Measurements from ENCODE around the gene CRYBG1. TPM values are rescaled to one million over a fixed set of nuclear protein-coding genes. Genes with fewer than 3 reads are reported as not detected.

The CRYBG1 gene
- polyA plus RNA-seq, 1 donor (not counting 4 experiments of a cell fraction or from before 2014, with no cell fraction given) = 54.7 TPM

GRCh38 chr6:106508277-106508676 lies 147.8 kb downstream of the CRYBG1 start:
- Histone ChIP-seq H3K4me3 (ENCODE audit: control insufficient read depth in 2 of 3, extremely low read depth in 1 of 3, insufficient read depth in 2 of 3, low read depth in 1 of 3, low read length in 3 of 3) (no peak overlapping the region), H3K4me2 (ENCODE audit: control insufficient read depth, extremely low read depth, insufficient read depth, low read depth, low read length) (no peak overlapping the region), H3K4me1 (ENCODE audit: control insufficient read depth, extremely low read depth, insufficient read depth, low read length) (peaks cover 15% of the 10 kb centered on the region), H3K79me2 (ENCODE audit: control insufficient read depth, insufficient read depth, low read length) (peaks cover 16% of the 10 kb centered on the region), H4K20me1 (ENCODE audit: control insufficient read depth, extremely low read depth, insufficient read depth, low read length) (no peaks in the 10 kb centered on the region), H3K27me3 (ENCODE audit: control insufficient read depth, extremely low read depth, insufficient read depth, low read length) (no peaks in the 10 kb centered on the region), H3K36me3 (ENCODE audit: control insufficient read depth in 2 of 2, extremely low read depth in 1 of 2, insufficient read depth in 2 of 2, low read length in 2 of 2) (no peaks in the 10 kb centered on the region), H3K9me1 (ENCODE audit: control insufficient read depth, extremely low read depth, insufficient read depth, low read length) (no peaks in the 10 kb centered on the region), H2AFZ (ENCODE audit: control insufficient read depth, low read length) (no peak overlapping the region), H3K27ac (ENCODE audit: control insufficient read depth, insufficient read depth, low read length) (no peak overlapping the region), H3K9ac (ENCODE audit: control insufficient read depth, extremely low read depth, insufficient read depth, low read length) (no peak overlapping the region), H3K9me3 (ENCODE audit: control insufficient read depth, low read depth, low read length) (no peaks in the 10 kb centered on the region)
- no peak for DNase-seq (ENCODE audit: low read depth, low spot score)
- no peak for FAIRE-seq
- no peak for TF ChIP-seq EZH2 (IDR thresholded peaks at IDR 0.05; ENCODE audit: low read length)
- TF ChIP-seq, protein P1, sequence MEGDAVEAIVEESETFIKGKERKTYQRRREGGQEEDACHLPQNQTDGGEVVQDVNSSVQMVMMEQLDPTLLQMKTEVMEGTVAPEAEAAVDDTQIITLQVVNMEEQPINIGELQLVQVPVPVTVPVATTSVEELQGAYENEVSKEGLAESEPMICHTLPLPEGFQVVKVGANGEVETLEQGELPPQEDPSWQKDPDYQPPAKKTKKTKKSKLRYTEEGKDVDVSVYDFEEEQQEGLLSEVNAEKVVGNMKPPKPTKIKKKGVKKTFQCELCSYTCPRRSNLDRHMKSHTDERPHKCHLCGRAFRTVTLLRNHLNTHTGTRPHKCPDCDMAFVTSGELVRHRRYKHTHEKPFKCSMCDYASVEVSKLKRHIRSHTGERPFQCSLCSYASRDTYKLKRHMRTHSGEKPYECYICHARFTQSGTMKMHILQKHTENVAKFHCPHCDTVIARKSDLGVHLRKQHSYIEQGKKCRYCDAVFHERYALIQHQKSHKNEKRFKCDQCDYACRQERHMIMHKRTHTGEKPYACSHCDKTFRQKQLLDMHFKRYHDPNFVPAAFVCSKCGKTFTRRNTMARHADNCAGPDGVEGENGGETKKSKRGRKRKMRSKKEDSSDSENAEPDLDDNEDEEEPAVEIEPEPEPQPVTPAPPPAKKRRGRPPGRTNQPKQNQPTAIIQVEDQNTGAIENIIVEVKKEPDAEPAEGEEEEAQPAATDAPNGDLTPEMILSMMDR (optimal IDR thresholded peaks at IDR 0.05 in 1 of 3, IDR thresholded peaks at IDR 0.05 in 1 of 3, conservative IDR thresholded peaks at IDR 0.05 in 1 of 3; ENCODE audit: extremely low read depth in 1 of 3, insufficient read depth in 2 of 3, low read length in 3 of 3) = no peak
- dilution Hi-C loops (cut with MboI; ENCODE audit: extremely low pct_ligation_motif_present, low sequenced_read_pairs) = no loop called here

DNA sequence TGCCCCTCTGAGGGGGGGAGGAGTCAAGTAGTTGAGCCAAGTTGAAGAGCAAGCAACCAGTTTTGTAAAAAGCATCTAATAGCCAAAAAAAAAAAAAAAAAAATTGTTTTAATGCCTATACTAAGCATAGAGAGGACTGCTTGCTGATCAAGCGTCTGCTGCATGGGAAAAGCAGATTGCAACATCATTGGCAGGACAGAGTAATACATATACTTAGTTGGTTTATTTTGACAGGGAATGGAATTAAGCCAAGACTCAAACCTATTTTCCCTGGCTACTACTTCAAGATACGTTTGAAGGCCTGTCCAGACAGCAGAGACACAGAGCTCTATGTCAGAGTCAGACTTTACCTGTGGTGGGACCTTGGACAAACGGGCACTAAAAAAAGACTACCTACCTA lies 148.3 kb downstream of the CRYBG1 start:
- TF ChIP-seq EZH2 (IDR thresholded peaks at IDR 0.05; ENCODE audit: low read length) = no peak
- TF ChIP-seq, protein P1 (optimal IDR thresholded peaks at IDR 0.05 in 1 of 3, IDR thresholded peaks at IDR 0.05 in 1 of 3, conservative IDR thresholded peaks at IDR 0.05 in 1 of 3; ENCODE audit: extremely low read depth in 1 of 3, insufficient read depth in 2 of 3, low read length in 3 of 3) = no peak
- no peak for DNase-seq (ENCODE audit: low read depth, low spot score)
- Histone ChIP-seq H3K4me1 (ENCODE audit: control insufficient read depth, extremely low read depth, insufficient read depth, low read length) (peaks cover 15% of the 10 kb centered on the region), H3K9me1 (ENCODE audit: control insufficient read depth, extremely low read depth, insufficient read depth, low read length) (no peaks in the 10 kb centered on the region), H2AFZ (ENCODE audit: control insufficient read depth, low read length) (no peak overlapping the region), H3K27me3 (ENCODE audit: control insufficient read depth, extremely low read depth, insufficient read depth, low read length) (no peaks in the 10 kb centered on the region), H4K20me1 (ENCODE audit: control insufficient read depth, extremely low read depth, insufficient read depth, low read length) (no peaks in the 10 kb centered on the region), H3K4me2 (ENCODE audit: control insufficient read depth, extremely low read depth, insufficient read depth, low read depth, low read length) (no peak overlapping the region), H3K79me2 (ENCODE audit: control insufficient read depth, insufficient read depth, low read length) (peaks cover 21% of the 10 kb centered on the region), H3K27ac (ENCODE audit: control insufficient read depth, insufficient read depth, low read length) (no peak overlapping the region), H3K9me3 (ENCODE audit: control insufficient read depth, low read depth, low read length) (no peaks in the 10 kb centered on the region), H3K36me3 (ENCODE audit: control insufficient read depth in 2 of 2, extremely low read depth in 1 of 2, insufficient read depth in 2 of 2, low read length in 2 of 2) (no peaks in the 10 kb centered on the region), H3K9ac (ENCODE audit: control insufficient read depth, extremely low read depth, insufficient read depth, low read length) (no peak overlapping the region), H3K4me3 (ENCODE audit: control insufficient read depth in 2 of 3, extremely low read depth in 1 of 3, insufficient read depth in 2 of 3, low read depth in 1 of 3, low read length in 3 of 3) (no peak overlapping the region)
- dilution Hi-C loops (cut with MboI; ENCODE audit: extremely low pct_ligation_motif_present, low sequenced_read_pairs) = no loop called here
- no peak for FAIRE-seq
